GM19455 (cell line): ENCODE data around the gene EPB41L1.

ENCODE experiments used
- ATAC-seq: cut with Tn5 transposase; IDR thresholded peaks from one replicate; pipeline ENCODE4 v1.9.1; 2021; ENCODE audit not compliant: unreplicated experiment

The EPB41L1 gene

DNA sequence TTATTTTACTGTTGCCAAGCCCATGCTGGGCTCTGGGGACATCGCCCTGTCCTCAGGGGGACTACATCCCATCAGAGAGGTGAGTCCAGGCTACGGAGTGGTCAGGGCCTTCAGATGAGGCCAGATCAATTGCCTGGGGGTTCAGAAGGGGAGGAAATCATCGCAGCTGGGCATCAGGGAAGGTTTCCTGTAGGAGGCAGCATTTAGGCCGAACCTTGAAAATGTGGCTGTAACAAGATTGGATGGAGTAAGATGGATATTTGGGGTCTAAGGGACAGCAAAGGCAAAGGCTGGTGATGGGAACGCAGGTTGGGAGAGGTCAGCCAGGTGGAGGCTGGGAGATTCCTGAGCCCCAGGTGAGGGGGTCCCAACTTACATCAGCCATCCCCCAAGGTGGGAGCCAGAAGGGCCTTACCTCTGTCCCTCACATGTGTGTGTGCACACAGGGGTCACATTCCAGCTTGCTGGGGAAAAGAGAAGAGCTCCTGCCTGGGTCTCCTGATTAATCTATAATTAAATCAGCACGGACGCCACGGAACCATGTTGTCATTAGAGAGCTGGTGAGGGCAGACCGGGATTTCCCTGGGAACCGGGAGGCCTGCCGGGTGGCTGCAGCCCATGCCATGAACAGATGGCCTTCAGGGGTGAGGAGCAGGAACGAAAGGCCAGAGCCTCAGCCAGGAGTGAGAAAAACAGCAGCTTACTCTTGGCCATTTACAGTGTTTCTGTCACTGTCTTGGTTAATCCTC lies 121.1 kb downstream of the EPB41L1 start:
- ATAC-seq = no peak

DNA sequence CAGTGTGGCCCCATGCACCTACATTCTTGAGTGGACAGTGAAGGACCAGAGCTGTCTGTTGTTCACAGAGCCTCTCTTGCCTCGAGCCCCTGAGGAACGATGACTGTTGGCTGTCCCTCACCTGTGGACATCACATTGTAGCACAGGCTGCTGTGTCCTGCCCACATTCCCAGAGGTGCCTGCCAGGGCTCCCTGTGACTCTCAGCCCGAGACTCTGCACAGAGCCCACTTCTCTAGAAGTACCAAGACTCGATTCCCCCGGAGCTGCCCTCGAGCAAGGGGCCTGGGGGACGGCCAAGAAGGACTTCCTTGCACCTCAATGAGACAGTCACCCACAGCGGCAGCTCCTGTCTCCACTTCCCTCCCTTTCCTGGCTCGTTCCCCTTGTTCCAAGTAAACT lies 123.0 kb downstream of the EPB41L1 start:
- ATAC-seq = no peak

DNA sequence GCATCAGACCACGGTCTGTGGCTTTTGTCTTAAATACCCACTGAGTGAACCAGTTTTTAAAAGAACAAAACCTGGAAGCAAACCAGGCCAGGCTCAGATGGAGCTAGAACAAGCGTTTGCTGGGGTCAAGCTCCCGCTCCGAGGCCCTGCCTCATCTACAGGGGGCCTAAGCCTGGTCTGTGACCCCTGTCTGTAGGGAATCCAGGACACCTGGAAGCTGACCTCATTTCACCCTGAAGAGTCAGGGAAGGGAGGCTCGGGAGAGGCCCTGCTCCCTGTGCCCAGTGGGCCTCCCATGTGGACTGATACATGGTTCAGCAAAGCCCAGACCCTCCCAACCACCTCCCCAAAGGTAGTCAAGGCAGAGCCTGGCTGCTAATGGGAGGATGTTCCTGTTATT lies 124.8 kb downstream of the EPB41L1 start:
- no peak for ATAC-seq

DNA sequence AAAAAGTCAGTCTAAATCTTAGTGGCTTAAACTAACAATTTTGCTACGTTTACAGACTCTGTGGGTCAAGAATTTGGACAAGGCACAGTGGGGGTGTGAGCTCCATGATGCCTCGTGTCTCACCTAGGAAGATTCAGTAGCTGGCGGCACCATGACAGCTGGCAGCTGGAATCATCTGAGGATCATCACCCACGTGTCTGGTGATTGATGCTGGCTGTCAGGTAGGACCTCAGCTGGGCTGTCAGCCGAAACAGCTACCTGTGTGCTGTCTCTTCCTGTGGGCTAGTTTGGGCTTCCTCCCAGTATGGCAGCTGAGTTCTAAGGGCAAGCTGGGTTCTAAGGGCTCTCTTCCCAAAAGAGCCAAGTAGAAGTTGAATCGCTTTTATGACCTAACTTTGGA lies 125.2 kb downstream of the EPB41L1 start:
- no peak for ATAC-seq

GRCh38 chr20:36281785-36282380 lies 127.3 kb downstream of the EPB41L1 start:
- ATAC-seq = no peak
